Putamen (tissue), 1 donor: Measurements from ENCODE around the gene MYO6.

ENCODE experiments used
- DNase-seq: peaks from one replicate; pipeline ENCODE4 v3.0.0-alpha.2; 2016; ENCODE audit warnings: low spot score

The MYO6 gene

GRCh38 chr6:75766387-75766786 lies 17.3 kb downstream of the MYO6 start:
- DNase-seq: no peak

GRCh38 chr6:75770844-75771243 lies 21.8 kb downstream of the MYO6 start:
- DNase-seq: no peak

- no peak for DNase-seq
Observed at GRCh38 chr6:75775219-75775618, 26.2 kb downstream of the MYO6 start.

GRCh38 chr6:75776461-75776860 lies 27.4 kb downstream of the MYO6 start:
- DNase-seq: no peak

- DNase-seq: no peak
Observed at GRCh38 chr6:75778757-75779156, 29.7 kb downstream of the MYO6 start.

GRCh38 chr6:75786152-75786551 lies 37.1 kb downstream of the MYO6 start:
- DNase-seq: no peak

- DNase-seq: no peak
Observed at GRCh38 chr6:75788894-75789293, 39.9 kb downstream of the MYO6 start.

GRCh38 chr6:75791881-75792280 lies 42.8 kb downstream of the MYO6 start:
- DNase-seq: peak; percentile 80

GRCh38 chr6:75794351-75794846 lies 45.4 kb downstream of the MYO6 start:
- DNase-seq: peak; percentile 23

- DNase-seq: no peak
Observed at GRCh38 chr6:75794954-75795739, 46.1 kb downstream of the MYO6 start.

- no peak for DNase-seq
Observed at GRCh38 chr6:75796723-75797122, 47.7 kb downstream of the MYO6 start.

GRCh38 chr6:75800133-75800532 lies 51.1 kb downstream of the MYO6 start:
- no peak for DNase-seq

GRCh38 chr6:75800708-75801505 lies 51.9 kb downstream of the MYO6 start:
- no peak for DNase-seq

GRCh38 chr6:75802366-75802765 lies 53.3 kb downstream of the MYO6 start:
- DNase-seq: no peak

GRCh38 chr6:75808507-75808906 lies 59.5 kb downstream of the MYO6 start:
- DNase-seq: no peak

GRCh38 chr6:75812560-75812959 lies 63.5 kb downstream of the MYO6 start:
- no peak for DNase-seq

- DNase-seq: no peak
Observed at GRCh38 chr6:75813476-75814250, 64.6 kb downstream of the MYO6 start.

GRCh38 chr6:75815756-75816155 lies 66.7 kb downstream of the MYO6 start:
- no peak for DNase-seq

GRCh38 chr6:75818098-75818855 lies 69.2 kb downstream of the MYO6 start:
- no peak for DNase-seq

GRCh38 chr6:75819776-75820487 lies 70.9 kb downstream of the MYO6 start:
- DNase-seq: no peak

- DNase-seq: peak; percentile 29
Observed at GRCh38 chr6:75824160-75824559, 75.1 kb downstream of the MYO6 start.
